Right atrium auricular region (tissue), 2 donors: ENCODE results near the gene B4GALNT2. TPM values are rescaled to one million over a fixed set of nuclear protein-coding genes. Genes with fewer than 3 reads are reported as not detected.

Experiments
- DNase-seq: peaks from one replicate; pipeline ENCODE4 v3.0.0-alpha.2; 2019; ENCODE audit warnings: low spot score
- H3K27ac ChIP-seq, 2 donors: fragments of 200-600 bp; sonication (generic); 1 replicate in 1 of 2; 2 replicates in 1 of 2; pipeline ENCODE4 v1.5.1; 2016 to 2019
- H3K27me3 ChIP-seq, 2 donors: fragments of 200-600 bp; sonication (generic); one replicate each; pipeline versions ENCODE4 v1.5.1 to v1.6.0; 2017 to 2019
- H3K36me3 ChIP-seq: fragments of 200-600 bp; sonication (generic); one replicate; pipeline ENCODE4 v1.5.1; 2016
- H3K4me1 ChIP-seq, 2 donors: fragments of 200-600 bp; sonication (generic); one replicate each; pipeline versions ENCODE4 v1.5.1 to v1.6.0; 2017 to 2019
- H3K4me3 ChIP-seq, 2 donors: fragments of 200-600 bp; sonication (generic); 1 replicate in 1 of 2; 2 replicates in 1 of 2; pipeline ENCODE4 v1.5.1; 2017 to 2019; ENCODE audit warnings: mild to moderate bottlenecking in 1 of 2, moderate library complexity in 1 of 2
- H3K9me3 ChIP-seq, 2 donors: fragments of 200-600 bp; sonication (generic); one replicate each; pipeline ENCODE4 v1.5.1; 2019
- CTCF ChIP-seq, 2 donors: fragments of 200-600 bp; sonication (generic); IDR thresholded peaks; one replicate each; pipeline ENCODE4 v1.5.1; 2019; ENCODE audit warnings: antibody characterized with exemption in 2 of 2
- total RNA-seq, 2 donors: library from RNA; depleted of rRNA; stranded (reverse); fragments of >200 nt; gene quantifications; one replicate each; pipeline ENCODE4 v1.1.0, GENCODE V29; 2016

The B4GALNT2 gene
- total RNA-seq, 2 donors from 2014 or later: not detected

GRCh38 chr17:49219987-49220386 is 87.4 kb downstream of the B4GALNT2 start:
- H3K27ac ChIP-seq: no peak overlapping the region

GRCh38 chr17:49223168-49223516 is 90.6 kb downstream of the B4GALNT2 start:
- Histone ChIP-seq H3K4me1 (peaks cover 0 to 33% of the 10 kb centered on the region in 2 donors), H3K27ac (no peak overlapping the region), H3K9me3 (no peaks in the 10 kb centered on the region), H3K36me3 (no peaks in the 10 kb centered on the region), H3K4me3 (no peak overlapping the region), H3K27me3 (peaks cover 0 to 8% of the 10 kb centered on the region in 2 donors)
- no peak for DNase-seq
- no peak for TF ChIP-seq CTCF (IDR thresholded peaks at IDR 0.05)

More at GRCh38 chr17:49219987-49220386, 87.4 kb downstream of the B4GALNT2 start:
- Histone ChIP-seq H3K27me3 (peaks cover 0 to 3% of the 10 kb centered on the region in 2 donors), H3K36me3 (no peaks in the 10 kb centered on the region), H3K9me3 (no peaks in the 10 kb centered on the region), H3K4me3 (no peak overlapping the region), H3K4me1 (peaks cover 0 to 54% of the 10 kb centered on the region in 2 donors)
- TF ChIP-seq CTCF (IDR thresholded peaks at IDR 0.05): no peak
- DNase-seq: no peak

GRCh38 chr17:49223517-49224197 is 91.1 kb downstream of the B4GALNT2 start:
- TF ChIP-seq CTCF (IDR thresholded peaks at IDR 0.05): peak; percentile 78 to 82
- Histone ChIP-seq H3K36me3 (no peaks in the 10 kb centered on the region), H3K4me3 (peak overlapping the region in 1 of 2 donors; percentile 34), H3K27me3 (peaks cover 0 to 8% of the 10 kb centered on the region in 2 donors), H3K27ac (no peak overlapping the region), H3K9me3 (no peaks in the 10 kb centered on the region), H3K4me1 (peaks cover 0 to 30% of the 10 kb centered on the region in 2 donors)
- DNase-seq: no peak

- no peak for DNase-seq
- Histone ChIP-seq H3K9me3 (no peaks in the 10 kb centered on the region), H3K36me3 (no peaks in the 10 kb centered on the region), H3K27me3 (peaks cover 0 to 8% of the 10 kb centered on the region in 2 donors), H3K27ac (no peak overlapping the region), H3K4me3 (peak overlapping the region in 1 of 2 donors; percentile 34), H3K4me1 (peaks cover 0 to 28% of the 10 kb centered on the region in 2 donors)
- TF ChIP-seq CTCF (IDR thresholded peaks at IDR 0.05): no peak
Observed at GRCh38 chr17:49224198-49224996, 91.8 kb downstream of the B4GALNT2 start.

GRCh38 chr17:49224997-49225337 is 92.4 kb downstream of the B4GALNT2 start:
- TF ChIP-seq CTCF (IDR thresholded peaks at IDR 0.05): no peak
- peaks cover 0 to 8% of the 10 kb centered on the region in 2 donors for H3K27me3 ChIP-seq
- H3K27ac ChIP-seq: no peak overlapping the region
- no peaks in the 10 kb centered on the region for H3K9me3 ChIP-seq
- peak overlapping the region in 1 of 2 donors; percentile 34 for H3K4me3 ChIP-seq
- H3K4me1 ChIP-seq: peaks cover 0 to 28% of the 10 kb centered on the region in 2 donors
- DNase-seq: no peak
- no peaks in the 10 kb centered on the region for H3K36me3 ChIP-seq
